HG03175 (cell line): Measurements from ENCODE around the gene CEMIP.
"Not testable (repeated sequence)": the region's sequence is repeated elsewhere in the genome, so short reads cannot be mapped to it uniquely, and the experiment has no call there.

ENCODE experiments used
- ATAC-seq: cut with Tn5 transposase; IDR thresholded peaks from one replicate; pipeline ENCODE4 v1.9.1; 2021; ENCODE audit warnings: mild to moderate bottlenecking, moderate library complexity; ENCODE audit not compliant: unreplicated experiment

The CEMIP gene

GRCh38 chr15:80760960-80761359 lies 18.2 kb upstream of the CEMIP start:
- ATAC-seq = no peak

- no peak for ATAC-seq
Measured at GRCh38 chr15:80761754-80762153, 17.4 kb upstream of the CEMIP start.

- ATAC-seq = not testable (repeated sequence)
Measured at GRCh38 chr15:80763235-80763634, 15.9 kb upstream of the CEMIP start.

GRCh38 chr15:80764535-80764934 lies 14.6 kb upstream of the CEMIP start:
- ATAC-seq = no peak

GRCh38 chr15:80766275-80766674 lies 12.9 kb upstream of the CEMIP start:
- no peak for ATAC-seq

GRCh38 chr15:80768158-80768557 lies 11.0 kb upstream of the CEMIP start:
- no peak for ATAC-seq

GRCh38 chr15:80769153-80769828 lies 9.9 kb upstream of the CEMIP start:
- ATAC-seq = no peak

GRCh38 chr15:80769829-80770705 lies 9.1 kb upstream of the CEMIP start:
- no peak for ATAC-seq

- ATAC-seq = no peak
Measured at GRCh38 chr15:80773122-80773551, 6.0 kb upstream of the CEMIP start.

- ATAC-seq = no peak
Measured at GRCh38 chr15:80773792-80774352, 5.3 kb upstream of the CEMIP start.

- ATAC-seq = no peak
Measured at GRCh38 chr15:80774486-80774885, 4.7 kb upstream of the CEMIP start.

- ATAC-seq = no peak
Measured at GRCh38 chr15:80775338-80775737, 3.8 kb upstream of the CEMIP start.

- peak; percentile 63 for ATAC-seq
Measured at GRCh38 chr15:80776420-80777045, 2.6 kb upstream of the CEMIP start.

- no peak for ATAC-seq
Measured at GRCh38 chr15:80777137-80777536, 2.0 kb upstream of the CEMIP start.

GRCh38 chr15:80777826-80778620 lies 1.1 kb upstream of the CEMIP start:
- no peak for ATAC-seq

- no peak for ATAC-seq
Measured at GRCh38 chr15:80778621-80778963, 578 bp upstream of the CEMIP start.

GRCh38 chr15:80779658-80780415 lies 667 bp downstream of the CEMIP start:
- no peak for ATAC-seq

GRCh38 chr15:80780416-80781221 lies 1.4 kb downstream of the CEMIP start:
- no peak for ATAC-seq

- ATAC-seq = no peak
Measured at GRCh38 chr15:80783260-80783659, 4.1 kb downstream of the CEMIP start.
